GM19455 (cell line): Measurements from ENCODE around the gene SPATA3.
"Not testable (repeated sequence)": the region's sequence is repeated elsewhere in the genome, so short reads cannot be mapped to it uniquely, and the experiment has no call there.

Source experiments
- ATAC-seq: cut with Tn5 transposase; IDR thresholded peaks from one replicate; pipeline ENCODE4 v1.9.1; 2021; ENCODE audit not compliant: unreplicated experiment

The SPATA3 gene

GRCh38 chr2:230991598-230991997 lies 4.3 kb upstream of the SPATA3 start:
- ATAC-seq, result no peak

GRCh38 chr2:230996661-230997060 lies 740 bp downstream of the SPATA3 start:
- ATAC-seq, result no peak

- no peak for ATAC-seq
These were observed 3.0 kb downstream of the SPATA3 start for GRCh38 chr2:230998882-230999281.

GRCh38 chr2:230999477-230999876 lies 3.6 kb downstream of the SPATA3 start:
- ATAC-seq, result no peak

GRCh38 chr2:231000211-231000904 lies 4.4 kb downstream of the SPATA3 start:
- ATAC-seq, result no peak

- ATAC-seq, result no peak
These were observed 5.1 kb downstream of the SPATA3 start for GRCh38 chr2:231001036-231001435.

- no peak for ATAC-seq
These were observed 6.0 kb downstream of the SPATA3 start for GRCh38 chr2:231001921-231002320.

GRCh38 chr2:231002641-231003040 lies 6.7 kb downstream of the SPATA3 start:
- no peak for ATAC-seq

- no peak for ATAC-seq
These were observed 7.3 kb downstream of the SPATA3 start for GRCh38 chr2:231003186-231003585.

- not testable (repeated sequence) for ATAC-seq
These were observed 9.0 kb downstream of the SPATA3 start for GRCh38 chr2:231004930-231005329.

- ATAC-seq, result no peak
These were observed 11.6 kb downstream of the SPATA3 start for GRCh38 chr2:231007286-231008098.

GRCh38 chr2:231008131-231008530 lies 12.2 kb downstream of the SPATA3 start:
- ATAC-seq, result no peak

- no peak for ATAC-seq
These were observed 13.5 kb downstream of the SPATA3 start for GRCh38 chr2:231009236-231009919.

- no peak for ATAC-seq
These were observed 14.3 kb downstream of the SPATA3 start for GRCh38 chr2:231010201-231010730.

- ATAC-seq, result no peak
These were observed 15.6 kb downstream of the SPATA3 start for GRCh38 chr2:231011526-231011925.

- no peak for ATAC-seq
These were observed 16.5 kb downstream of the SPATA3 start for GRCh38 chr2:231012463-231012862.

- no peak for ATAC-seq
These were observed 17.9 kb downstream of the SPATA3 start for GRCh38 chr2:231013820-231014219.

GRCh38 chr2:231015478-231015877 lies 19.6 kb downstream of the SPATA3 start:
- ATAC-seq, result no peak

- ATAC-seq, result no peak
These were observed 20.0 kb downstream of the SPATA3 start for GRCh38 chr2:231015926-231016325.

GRCh38 chr2:231016566-231017230 lies 20.8 kb downstream of the SPATA3 start:
- no peak for ATAC-seq

- ATAC-seq, result no peak
These were observed 21.3 kb downstream of the SPATA3 start for GRCh38 chr2:231017231-231017598.
